GM13976 (cell line): ENCODE data around the gene DEFB112.

Experiments used
- DNase-seq: peaks from one replicate; pipeline ENCODE4 v3.0.0; 2012; ENCODE audit warnings: low spot score
- in situ Hi-C: fragments of 300-500 bp; cut with MboI; formaldehyde crosslinking; loops from one replicate; pipeline ENCODE4 v1.12.0; 2022; ENCODE audit warnings: low sequenced_read_pairs, mixed read lengths, inconsistent platforms; ENCODE audit not compliant: unreplicated experiment
- TF ChIP-seq, protein P1 (sequence below): IDR thresholded peaks from 2 replicates; pipeline ENCODE4 v1.5.1; 2012; ENCODE audit warnings: borderline replicate concordance, mild to moderate bottlenecking; ENCODE audit not compliant: insufficient read depth; ENCODE audit errors: extremely low read depth, missing control alignments, control extremely low read depth

Gene DEFB112

GRCh38 chr6:50091641-50092040 lies 41.9 kb upstream of the DEFB112 start:
- in situ Hi-C loops, result no loop called here
- TF ChIP-seq, protein P1, sequence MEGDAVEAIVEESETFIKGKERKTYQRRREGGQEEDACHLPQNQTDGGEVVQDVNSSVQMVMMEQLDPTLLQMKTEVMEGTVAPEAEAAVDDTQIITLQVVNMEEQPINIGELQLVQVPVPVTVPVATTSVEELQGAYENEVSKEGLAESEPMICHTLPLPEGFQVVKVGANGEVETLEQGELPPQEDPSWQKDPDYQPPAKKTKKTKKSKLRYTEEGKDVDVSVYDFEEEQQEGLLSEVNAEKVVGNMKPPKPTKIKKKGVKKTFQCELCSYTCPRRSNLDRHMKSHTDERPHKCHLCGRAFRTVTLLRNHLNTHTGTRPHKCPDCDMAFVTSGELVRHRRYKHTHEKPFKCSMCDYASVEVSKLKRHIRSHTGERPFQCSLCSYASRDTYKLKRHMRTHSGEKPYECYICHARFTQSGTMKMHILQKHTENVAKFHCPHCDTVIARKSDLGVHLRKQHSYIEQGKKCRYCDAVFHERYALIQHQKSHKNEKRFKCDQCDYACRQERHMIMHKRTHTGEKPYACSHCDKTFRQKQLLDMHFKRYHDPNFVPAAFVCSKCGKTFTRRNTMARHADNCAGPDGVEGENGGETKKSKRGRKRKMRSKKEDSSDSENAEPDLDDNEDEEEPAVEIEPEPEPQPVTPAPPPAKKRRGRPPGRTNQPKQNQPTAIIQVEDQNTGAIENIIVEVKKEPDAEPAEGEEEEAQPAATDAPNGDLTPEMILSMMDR, result no peak
- DNase-seq, result no peak

GRCh38 chr6:50089911-50090310 lies 40.2 kb upstream of the DEFB112 start:
- in situ Hi-C loops, result no loop called here
- TF ChIP-seq, protein P1, result no peak

GRCh38 chr6:50087231-50087954 lies 37.7 kb upstream of the DEFB112 start:
- TF ChIP-seq, protein P1, result no peak
- in situ Hi-C loops, result no loop called here

More at GRCh38 chr6:50089911-50090310, 40.2 kb upstream of the DEFB112 start:
- DNase-seq, result no peak

DNA sequence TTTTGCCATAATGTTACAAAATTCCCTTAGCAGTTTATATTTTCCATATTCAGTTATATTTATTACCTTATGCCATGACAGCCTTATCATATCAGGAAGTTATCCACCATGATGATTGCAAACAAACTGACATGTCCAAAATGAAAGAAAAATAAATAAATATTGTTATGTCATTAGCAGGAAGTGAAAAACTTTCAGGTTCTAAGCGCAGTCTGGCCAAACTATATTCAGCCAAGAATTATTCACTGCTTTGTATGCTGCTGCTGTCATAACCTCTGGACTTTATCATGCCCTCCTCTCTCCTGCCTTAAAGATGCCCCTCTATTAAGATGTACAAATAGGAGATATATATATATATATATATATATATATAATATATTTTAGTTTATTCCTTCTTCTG lies 27.7 kb upstream of the DEFB112 start:
- in situ Hi-C loops, result no loop called here
- DNase-seq, result no peak
- TF ChIP-seq, protein P1, result no peak

More at GRCh38 chr6:50087231-50087954, 37.7 kb upstream of the DEFB112 start:
- no peak for DNase-seq

GRCh38 chr6:50076431-50076830 lies 26.7 kb upstream of the DEFB112 start:
- in situ Hi-C loops, result no loop called here
- TF ChIP-seq, protein P1, result no peak
- no peak for DNase-seq

GRCh38 chr6:50071921-50072320 lies 22.2 kb upstream of the DEFB112 start:
- in situ Hi-C loops, result no loop called here
- TF ChIP-seq, protein P1, result no peak
- DNase-seq, result no peak

DNA sequence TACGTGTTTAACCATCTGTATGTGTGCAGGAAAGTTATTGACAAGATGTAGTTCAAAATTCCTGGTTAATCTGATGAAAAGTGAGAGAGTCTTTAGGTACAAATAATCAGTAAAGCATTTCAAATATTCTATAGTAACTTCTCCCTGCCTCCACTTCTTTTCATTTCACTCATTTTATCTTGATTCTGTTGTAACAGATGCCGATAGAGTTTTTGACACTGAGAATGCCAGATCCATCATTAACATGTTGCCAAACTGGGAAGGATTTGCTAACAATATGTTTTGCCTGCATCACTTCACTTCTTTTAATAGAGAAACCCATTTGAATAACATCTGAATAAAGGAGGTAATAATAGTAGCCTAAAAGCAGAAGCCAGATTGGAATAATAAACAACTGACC lies 20.4 kb upstream of the DEFB112 start:
- in situ Hi-C loops, result no loop called here
- no peak for DNase-seq

More for the DNA sequence above, 20.4 kb upstream of the DEFB112 start:
- TF ChIP-seq, protein P1, result no peak
